WTC11 (cell line): ENCODE data around the gene EIF4ENIF1. TPM values are rescaled to one million over a fixed set of nuclear protein-coding genes. Genes with fewer than 3 reads are reported as not detected.

ENCODE experiments used
- ATAC-seq: fragments of 200-7000 bp; cut with Tn5 transposase; 2 replicates; pipeline ENCODE4 v1.10.0; 2021; ENCODE audit warnings: mild to moderate bottlenecking, moderate library complexity
- CTCF ChIA-PET: fragments of 300-600 bp; sonication (Branson Sonifier 250); formaldehyde crosslinking; loops from one replicate; lab custom pipeline; 2021; ENCODE audit warnings: antibody characterized with exemption; lab: Charles Lee
- POLR2A ChIA-PET: fragments of 350-600 bp; sonication (Branson Sonifier 250); formaldehyde crosslinking; loops from one replicate; lab custom pipeline; 2021; ENCODE audit warnings: antibody characterized with exemption; lab: Charles Lee
- DNase-seq: peaks from one replicate; pipeline ENCODE4 v3.0.0; 2021; ENCODE audit warnings: low spot score
- H3K27ac Mint-ChIP-seq: 2 replicates; pipeline ENCODE4 v1.8.0; 2021; ENCODE audit warnings: mixed read lengths
- H3K27me3 Mint-ChIP-seq: 2 replicates; pipeline ENCODE4 v1.8.0; 2021; ENCODE audit warnings: low read depth, mild to moderate bottlenecking, moderate library complexity, mixed read lengths
- H3K36me3 Mint-ChIP-seq: 2 replicates; pipeline ENCODE4 v1.8.0; 2021; ENCODE audit warnings: mixed read lengths
- H3K4me1 Mint-ChIP-seq: 2 replicates; pipeline ENCODE4 v1.8.0; 2022; ENCODE audit warnings: mixed read lengths
- H3K4me3 Mint-ChIP-seq: 2 replicates; pipeline ENCODE4 v1.8.0; 2021; ENCODE audit warnings: mild to moderate bottlenecking, moderate library complexity, mixed read lengths
- H3K9me3 Mint-ChIP-seq: 2 replicates; pipeline ENCODE4 v1.8.0; 2021; ENCODE audit warnings: mixed read lengths
- ATF1 ChIP-seq: sonication (generic); formaldehyde crosslinking; IDR thresholded peaks from 2 replicates; pipeline ENCODE4 v1.8.1; 2023; ENCODE audit warnings: mild to moderate bottlenecking, moderate library complexity, missing genetic modification reagents
- CREM ChIP-seq: sonication (generic); formaldehyde crosslinking; IDR thresholded peaks from 2 replicates; pipeline ENCODE4 v1.8.1; 2022; ENCODE audit warnings: mild to moderate bottlenecking, missing genetic modification reagents, moderate library complexity
- NFE2L1 ChIP-seq: sonication (generic); formaldehyde crosslinking; IDR thresholded peaks from 2 replicates; pipeline ENCODE4 v1.8.1; 2023; ENCODE audit warnings: missing genetic modification reagents
- NR1H2 ChIP-seq: sonication (generic); formaldehyde crosslinking; IDR thresholded peaks from 2 replicates; pipeline ENCODE4 v1.9.0; 2021; ENCODE audit warnings: mild to moderate bottlenecking, moderate library complexity, missing genetic modification reagents
- OVOL2 ChIP-seq: fragments of 250-450 bp; sonication (Bioruptor Pico); IDR thresholded peaks from 2 replicates; pipeline ENCODE4 v1.9.0; 2021; ENCODE audit warnings: mild to moderate bottlenecking, borderline replicate concordance
- RELA ChIP-seq: sonication (generic); formaldehyde crosslinking; IDR thresholded peaks from 2 replicates; pipeline ENCODE4 v1.8.1; 2022; ENCODE audit warnings: missing genetic modification reagents, mild to moderate bottlenecking, borderline replicate concordance
- TEAD4 ChIP-seq: sonication (generic); formaldehyde crosslinking; IDR thresholded peaks from 2 replicates; pipeline ENCODE4 v1.8.0; 2022; ENCODE audit warnings: mild to moderate bottlenecking, missing genetic modification reagents
- total RNA-seq: library from RNA; stranded (reverse); gene quantifications from 3 replicates; pipeline ENCODE4 v1.2.3, GENCODE V29; 2021
- TF ChIP-seq, protein P1 (sequence below): sonication (generic); formaldehyde crosslinking; IDR thresholded peaks from 2 replicates; pipeline ENCODE4 v1.8.0; 2023; ENCODE audit warnings: missing genetic modification reagents, mild to moderate bottlenecking, borderline replicate concordance
- TF ChIP-seq, protein P2 (sequence below): sonication (generic); formaldehyde crosslinking; IDR thresholded peaks from 2 replicates; pipeline ENCODE4 v1.8.1; 2023; ENCODE audit warnings: mild to moderate bottlenecking, missing genetic modification reagents, borderline replicate concordance
- TF ChIP-seq, protein P3 (sequence below): fragments of 250-450 bp; sonication (Bioruptor Pico); IDR thresholded peaks from 2 replicates; pipeline ENCODE4 v1.9.0; 2021; ENCODE audit warnings: moderate library complexity, mild to moderate bottlenecking, inconsistent platforms, borderline replicate concordance
- TF ChIP-seq, protein P4 (sequence below): sonication (generic); formaldehyde crosslinking; IDR thresholded peaks from 2 replicates; pipeline ENCODE4 v1.8.1; 2022; ENCODE audit warnings: missing genetic modification reagents, borderline replicate concordance
- TF ChIP-seq, protein P5 (sequence below): fragments of 250-450 bp; sonication (Bioruptor Pico); conservative IDR thresholded peaks from 2 replicates; pipeline ENCODE4 v1.9.0; 2021; ENCODE audit warnings: mild to moderate bottlenecking
- TF ChIP-seq, protein P6 (sequence below): sonication (generic); formaldehyde crosslinking; IDR thresholded peaks from 2 replicates; pipeline ENCODE4 v1.8.1; 2022; ENCODE audit warnings: mild to moderate bottlenecking, moderate library complexity, missing genetic modification reagents
- TF ChIP-seq, protein P7 (sequence below): sonication (generic); formaldehyde crosslinking; IDR thresholded peaks from 2 replicates; pipeline ENCODE4 v1.8.1; 2023; ENCODE audit warnings: mild to moderate bottlenecking, missing genetic modification reagents
- TF ChIP-seq, protein P8 (sequence below): sonication (generic); formaldehyde crosslinking; conservative IDR thresholded peaks from 2 replicates; pipeline ENCODE4 v1.8.1; 2023; ENCODE audit warnings: mild to moderate bottlenecking, low read depth, missing genetic modification reagents, moderate library complexity

Gene EIF4ENIF1
- total RNA-seq, 1 experiment from 2014 or later = 22.8 TPM

DNA sequence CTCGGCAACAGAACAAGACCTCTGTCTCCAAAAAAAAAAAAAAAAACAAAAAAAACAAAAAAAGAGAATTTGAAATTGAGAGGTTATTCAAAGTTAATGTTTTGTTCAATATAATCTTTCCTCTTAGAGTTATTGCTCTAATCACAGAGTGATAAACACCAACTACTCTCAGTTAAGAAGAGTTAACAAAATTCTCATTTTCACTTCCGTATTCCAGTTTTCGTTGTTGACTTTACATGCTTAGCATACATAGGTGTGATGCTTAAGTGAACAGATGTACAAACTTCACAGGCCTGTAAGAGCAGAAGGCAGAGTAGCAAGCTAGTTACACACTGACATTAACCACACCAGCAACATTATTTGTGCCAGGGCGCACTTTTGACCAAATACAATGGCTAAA, 12.3 kb downstream of the EIF4ENIF1 start (continued):
- TF ChIP-seq, protein P1, sequence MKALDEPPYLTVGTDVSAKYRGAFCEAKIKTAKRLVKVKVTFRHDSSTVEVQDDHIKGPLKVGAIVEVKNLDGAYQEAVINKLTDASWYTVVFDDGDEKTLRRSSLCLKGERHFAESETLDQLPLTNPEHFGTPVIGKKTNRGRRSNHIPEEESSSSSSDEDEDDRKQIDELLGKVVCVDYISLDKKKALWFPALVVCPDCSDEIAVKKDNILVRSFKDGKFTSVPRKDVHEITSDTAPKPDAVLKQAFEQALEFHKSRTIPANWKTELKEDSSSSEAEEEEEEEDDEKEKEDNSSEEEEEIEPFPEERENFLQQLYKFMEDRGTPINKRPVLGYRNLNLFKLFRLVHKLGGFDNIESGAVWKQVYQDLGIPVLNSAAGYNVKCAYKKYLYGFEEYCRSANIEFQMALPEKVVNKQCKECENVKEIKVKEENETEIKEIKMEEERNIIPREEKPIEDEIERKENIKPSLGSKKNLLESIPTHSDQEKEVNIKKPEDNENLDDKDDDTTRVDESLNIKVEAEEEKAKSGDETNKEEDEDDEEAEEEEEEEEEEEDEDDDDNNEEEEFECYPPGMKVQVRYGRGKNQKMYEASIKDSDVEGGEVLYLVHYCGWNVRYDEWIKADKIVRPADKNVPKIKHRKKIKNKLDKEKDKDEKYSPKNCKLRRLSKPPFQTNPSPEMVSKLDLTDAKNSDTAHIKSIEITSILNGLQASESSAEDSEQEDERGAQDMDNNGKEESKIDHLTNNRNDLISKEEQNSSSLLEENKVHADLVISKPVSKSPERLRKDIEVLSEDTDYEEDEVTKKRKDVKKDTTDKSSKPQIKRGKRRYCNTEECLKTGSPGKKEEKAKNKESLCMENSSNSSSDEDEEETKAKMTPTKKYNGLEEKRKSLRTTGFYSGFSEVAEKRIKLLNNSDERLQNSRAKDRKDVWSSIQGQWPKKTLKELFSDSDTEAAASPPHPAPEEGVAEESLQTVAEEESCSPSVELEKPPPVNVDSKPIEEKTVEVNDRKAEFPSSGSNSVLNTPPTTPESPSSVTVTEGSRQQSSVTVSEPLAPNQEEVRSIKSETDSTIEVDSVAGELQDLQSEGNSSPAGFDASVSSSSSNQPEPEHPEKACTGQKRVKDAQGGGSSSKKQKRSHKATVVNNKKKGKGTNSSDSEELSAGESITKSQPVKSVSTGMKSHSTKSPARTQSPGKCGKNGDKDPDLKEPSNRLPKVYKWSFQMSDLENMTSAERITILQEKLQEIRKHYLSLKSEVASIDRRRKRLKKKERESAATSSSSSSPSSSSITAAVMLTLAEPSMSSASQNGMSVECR (CRISPR knock-in tag) = no peak
- TF ChIP-seq, protein P2, sequence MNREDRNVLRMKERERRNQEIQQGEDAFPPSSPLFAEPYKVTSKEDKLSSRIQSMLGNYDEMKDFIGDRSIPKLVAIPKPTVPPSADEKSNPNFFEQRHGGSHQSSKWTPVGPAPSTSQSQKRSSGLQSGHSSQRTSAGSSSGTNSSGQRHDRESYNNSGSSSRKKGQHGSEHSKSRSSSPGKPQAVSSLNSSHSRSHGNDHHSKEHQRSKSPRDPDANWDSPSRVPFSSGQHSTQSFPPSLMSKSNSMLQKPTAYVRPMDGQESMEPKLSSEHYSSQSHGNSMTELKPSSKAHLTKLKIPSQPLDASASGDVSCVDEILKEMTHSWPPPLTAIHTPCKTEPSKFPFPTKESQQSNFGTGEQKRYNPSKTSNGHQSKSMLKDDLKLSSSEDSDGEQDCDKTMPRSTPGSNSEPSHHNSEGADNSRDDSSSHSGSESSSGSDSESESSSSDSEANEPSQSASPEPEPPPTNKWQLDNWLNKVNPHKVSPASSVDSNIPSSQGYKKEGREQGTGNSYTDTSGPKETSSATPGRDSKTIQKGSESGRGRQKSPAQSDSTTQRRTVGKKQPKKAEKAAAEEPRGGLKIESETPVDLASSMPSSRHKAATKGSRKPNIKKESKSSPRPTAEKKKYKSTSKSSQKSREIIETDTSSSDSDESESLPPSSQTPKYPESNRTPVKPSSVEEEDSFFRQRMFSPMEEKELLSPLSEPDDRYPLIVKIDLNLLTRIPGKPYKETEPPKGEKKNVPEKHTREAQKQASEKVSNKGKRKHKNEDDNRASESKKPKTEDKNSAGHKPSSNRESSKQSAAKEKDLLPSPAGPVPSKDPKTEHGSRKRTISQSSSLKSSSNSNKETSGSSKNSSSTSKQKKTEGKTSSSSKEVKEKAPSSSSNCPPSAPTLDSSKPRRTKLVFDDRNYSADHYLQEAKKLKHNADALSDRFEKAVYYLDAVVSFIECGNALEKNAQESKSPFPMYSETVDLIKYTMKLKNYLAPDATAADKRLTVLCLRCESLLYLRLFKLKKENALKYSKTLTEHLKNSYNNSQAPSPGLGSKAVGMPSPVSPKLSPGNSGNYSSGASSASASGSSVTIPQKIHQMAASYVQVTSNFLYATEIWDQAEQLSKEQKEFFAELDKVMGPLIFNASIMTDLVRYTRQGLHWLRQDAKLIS (CRISPR knock-in tag) = no peak
- TF ChIP-seq, protein P3, sequence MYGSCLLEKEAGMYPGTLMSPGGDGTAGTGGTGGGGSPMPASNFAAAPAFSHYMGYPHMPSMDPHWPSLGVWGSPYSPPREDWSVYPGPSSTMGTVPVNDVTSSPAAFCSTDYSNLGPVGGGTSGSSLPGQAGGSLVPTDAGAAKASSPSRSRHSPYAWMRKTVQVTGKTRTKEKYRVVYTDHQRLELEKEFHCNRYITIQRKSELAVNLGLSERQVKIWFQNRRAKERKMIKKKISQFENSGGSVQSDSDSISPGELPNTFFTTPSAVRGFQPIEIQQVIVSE = no peak
- TF ChIP-seq, protein P4, sequence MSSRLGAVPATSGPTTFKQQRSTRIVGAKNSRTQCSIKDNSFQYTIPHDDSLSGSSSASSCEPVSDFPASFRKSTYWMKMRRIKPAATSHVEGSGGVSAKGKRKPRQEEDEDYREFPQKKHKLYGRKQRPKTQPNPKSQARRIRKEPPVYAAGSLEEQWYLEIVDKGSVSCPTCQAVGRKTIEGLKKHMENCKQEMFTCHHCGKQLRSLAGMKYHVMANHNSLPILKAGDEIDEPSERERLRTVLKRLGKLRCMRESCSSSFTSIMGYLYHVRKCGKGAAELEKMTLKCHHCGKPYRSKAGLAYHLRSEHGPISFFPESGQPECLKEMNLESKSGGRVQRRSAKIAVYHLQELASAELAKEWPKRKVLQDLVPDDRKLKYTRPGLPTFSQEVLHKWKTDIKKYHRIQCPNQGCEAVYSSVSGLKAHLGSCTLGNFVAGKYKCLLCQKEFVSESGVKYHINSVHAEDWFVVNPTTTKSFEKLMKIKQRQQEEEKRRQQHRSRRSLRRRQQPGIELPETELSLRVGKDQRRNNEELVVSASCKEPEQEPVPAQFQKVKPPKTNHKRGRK = no peak
- TF ChIP-seq NFE2L1 = no peak
- TF ChIP-seq, protein P5, sequence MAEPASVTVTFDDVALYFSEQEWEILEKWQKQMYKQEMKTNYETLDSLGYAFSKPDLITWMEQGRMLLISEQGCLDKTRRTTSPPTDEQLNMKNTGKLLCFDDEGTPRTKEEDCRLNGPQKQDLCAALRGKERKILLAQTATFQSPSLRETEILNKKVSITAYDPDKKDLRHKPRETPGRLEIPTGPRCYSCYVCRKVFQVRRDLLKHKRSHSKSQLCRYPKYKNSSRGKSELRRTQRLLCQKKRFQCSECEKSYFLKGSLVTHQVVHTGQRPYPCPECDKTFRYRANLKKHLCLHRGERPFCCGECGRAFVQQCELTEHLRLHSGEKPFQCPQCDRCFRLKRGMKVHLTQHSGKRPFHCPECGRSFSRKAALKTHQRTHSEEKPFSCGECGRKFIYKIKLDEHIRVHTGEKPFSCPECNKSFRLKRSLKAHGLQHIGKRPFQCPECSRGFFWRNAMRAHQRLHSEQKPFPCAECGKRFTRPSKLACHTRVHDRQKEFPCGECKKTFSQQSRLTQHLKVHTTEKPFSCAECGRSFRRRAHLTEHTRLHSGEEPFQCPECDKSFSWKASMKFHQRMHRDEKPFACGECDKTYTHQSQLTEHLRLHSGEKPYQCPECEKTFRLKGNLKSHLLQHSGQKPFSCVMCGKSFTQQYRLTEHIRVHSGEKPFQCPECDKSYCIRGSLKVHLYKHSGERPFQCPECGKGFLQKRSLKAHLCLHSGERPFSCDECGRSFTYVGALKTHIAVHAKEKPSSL (CRISPR knock-in tag) = no peak

DNA sequence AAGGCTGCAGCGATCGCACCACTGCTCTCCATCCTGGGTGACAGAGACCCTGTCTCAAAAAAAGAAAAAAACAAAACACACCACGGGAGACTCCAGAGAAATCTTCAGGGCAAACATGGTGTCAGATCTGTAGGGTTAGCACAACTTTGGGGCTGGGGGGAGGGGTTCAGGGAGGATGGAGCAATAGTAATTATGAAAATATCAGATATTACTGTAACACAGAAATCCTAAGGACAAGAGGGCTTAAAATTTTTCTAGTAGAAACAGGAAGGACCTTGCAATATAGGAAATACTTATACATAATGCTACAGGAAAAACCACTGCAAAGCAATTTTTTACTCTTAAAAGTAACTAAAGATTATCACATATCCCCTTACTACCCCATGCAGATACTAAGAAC, 13.8 kb downstream of the EIF4ENIF1 start:
- H3K36me3 Mint-ChIP-seq = peaks cover 25% of the 10 kb centered on the region
- ChIA-PET POLR2A (no interaction called here), CTCF (no interaction called here)
- H3K4me3 Mint-ChIP-seq = no peak overlapping the region
- ATAC-seq = no peak
- H3K9me3 Mint-ChIP-seq = no peaks in the 10 kb centered on the region
- H3K27me3 Mint-ChIP-seq = no peaks in the 10 kb centered on the region
- no peaks in the 10 kb centered on the region for H3K4me1 Mint-ChIP-seq
- no peak for DNase-seq
- H3K27ac Mint-ChIP-seq = no peak overlapping the region
- TF ChIP-seq CREM (no peak), ATF1 (no peak), RELA (CRISPR knock-in tag) (no peak), OVOL2 (CRISPR knock-in tag) (no peak), TEAD4 (CRISPR knock-in tag) (no peak), NR1H2 (CRISPR knock-in tag) (no peak)
- TF ChIP-seq, protein P6, sequence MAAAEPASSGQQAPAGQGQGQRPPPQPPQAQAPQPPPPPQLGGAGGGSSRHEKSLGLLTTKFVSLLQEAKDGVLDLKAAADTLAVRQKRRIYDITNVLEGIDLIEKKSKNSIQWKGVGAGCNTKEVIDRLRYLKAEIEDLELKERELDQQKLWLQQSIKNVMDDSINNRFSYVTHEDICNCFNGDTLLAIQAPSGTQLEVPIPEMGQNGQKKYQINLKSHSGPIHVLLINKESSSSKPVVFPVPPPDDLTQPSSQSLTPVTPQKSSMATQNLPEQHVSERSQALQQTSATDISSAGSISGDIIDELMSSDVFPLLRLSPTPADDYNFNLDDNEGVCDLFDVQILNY (CRISPR knock-in tag) = no peak
- TF ChIP-seq, protein P7, sequence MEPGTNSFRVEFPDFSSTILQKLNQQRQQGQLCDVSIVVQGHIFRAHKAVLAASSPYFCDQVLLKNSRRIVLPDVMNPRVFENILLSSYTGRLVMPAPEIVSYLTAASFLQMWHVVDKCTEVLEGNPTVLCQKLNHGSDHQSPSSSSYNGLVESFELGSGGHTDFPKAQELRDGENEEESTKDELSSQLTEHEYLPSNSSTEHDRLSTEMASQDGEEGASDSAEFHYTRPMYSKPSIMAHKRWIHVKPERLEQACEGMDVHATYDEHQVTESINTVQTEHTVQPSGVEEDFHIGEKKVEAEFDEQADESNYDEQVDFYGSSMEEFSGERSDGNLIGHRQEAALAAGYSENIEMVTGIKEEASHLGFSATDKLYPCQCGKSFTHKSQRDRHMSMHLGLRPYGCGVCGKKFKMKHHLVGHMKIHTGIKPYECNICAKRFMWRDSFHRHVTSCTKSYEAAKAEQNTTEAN (CRISPR knock-in tag) = no peak
- TF ChIP-seq, protein P8, sequence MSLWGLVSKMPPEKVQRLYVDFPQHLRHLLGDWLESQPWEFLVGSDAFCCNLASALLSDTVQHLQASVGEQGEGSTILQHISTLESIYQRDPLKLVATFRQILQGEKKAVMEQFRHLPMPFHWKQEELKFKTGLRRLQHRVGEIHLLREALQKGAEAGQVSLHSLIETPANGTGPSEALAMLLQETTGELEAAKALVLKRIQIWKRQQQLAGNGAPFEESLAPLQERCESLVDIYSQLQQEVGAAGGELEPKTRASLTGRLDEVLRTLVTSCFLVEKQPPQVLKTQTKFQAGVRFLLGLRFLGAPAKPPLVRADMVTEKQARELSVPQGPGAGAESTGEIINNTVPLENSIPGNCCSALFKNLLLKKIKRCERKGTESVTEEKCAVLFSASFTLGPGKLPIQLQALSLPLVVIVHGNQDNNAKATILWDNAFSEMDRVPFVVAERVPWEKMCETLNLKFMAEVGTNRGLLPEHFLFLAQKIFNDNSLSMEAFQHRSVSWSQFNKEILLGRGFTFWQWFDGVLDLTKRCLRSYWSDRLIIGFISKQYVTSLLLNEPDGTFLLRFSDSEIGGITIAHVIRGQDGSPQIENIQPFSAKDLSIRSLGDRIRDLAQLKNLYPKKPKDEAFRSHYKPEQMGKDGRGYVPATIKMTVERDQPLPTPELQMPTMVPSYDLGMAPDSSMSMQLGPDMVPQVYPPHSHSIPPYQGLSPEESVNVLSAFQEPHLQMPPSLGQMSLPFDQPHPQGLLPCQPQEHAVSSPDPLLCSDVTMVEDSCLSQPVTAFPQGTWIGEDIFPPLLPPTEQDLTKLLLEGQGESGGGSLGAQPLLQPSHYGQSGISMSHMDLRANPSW (CRISPR knock-in tag) = no peak
